HL-60 (cell line): ENCODE measurements around the gene FHIT.

Source experiments
- CTCF ChIP-seq: IDR thresholded peaks from one replicate; pipeline ENCODE4 v1.5.1; 2011; ENCODE audit warnings: low read length, control low read depth, inconsistent platforms; ENCODE audit not compliant: insufficient read depth
- GABPA ChIP-seq: IDR thresholded peaks from 2 replicates; pipeline ENCODE4 v1.6.1; 2012; ENCODE audit warnings: low read depth
- POLR2AphosphoS5 ChIP-seq: IDR thresholded peaks from 2 replicates; pipeline ENCODE4 v1.6.1; 2012; ENCODE audit warnings: low read depth
- TF ChIP-seq, protein P1 (sequence below): IDR thresholded peaks from 2 replicates; pipeline ENCODE4 v1.6.1; 2012; ENCODE audit warnings: low read depth; ENCODE audit not compliant: insufficient replicate concordance

GRCh38 chr3:60594025-60594424, 657.2 kb downstream of the FHIT start:
- TF ChIP-seq CTCF (no peak), POLR2AphosphoS5 (peak; percentile 57; the same call in 1 of the 2 replicates), GABPA (no peak)
- TF ChIP-seq, protein P1, sequence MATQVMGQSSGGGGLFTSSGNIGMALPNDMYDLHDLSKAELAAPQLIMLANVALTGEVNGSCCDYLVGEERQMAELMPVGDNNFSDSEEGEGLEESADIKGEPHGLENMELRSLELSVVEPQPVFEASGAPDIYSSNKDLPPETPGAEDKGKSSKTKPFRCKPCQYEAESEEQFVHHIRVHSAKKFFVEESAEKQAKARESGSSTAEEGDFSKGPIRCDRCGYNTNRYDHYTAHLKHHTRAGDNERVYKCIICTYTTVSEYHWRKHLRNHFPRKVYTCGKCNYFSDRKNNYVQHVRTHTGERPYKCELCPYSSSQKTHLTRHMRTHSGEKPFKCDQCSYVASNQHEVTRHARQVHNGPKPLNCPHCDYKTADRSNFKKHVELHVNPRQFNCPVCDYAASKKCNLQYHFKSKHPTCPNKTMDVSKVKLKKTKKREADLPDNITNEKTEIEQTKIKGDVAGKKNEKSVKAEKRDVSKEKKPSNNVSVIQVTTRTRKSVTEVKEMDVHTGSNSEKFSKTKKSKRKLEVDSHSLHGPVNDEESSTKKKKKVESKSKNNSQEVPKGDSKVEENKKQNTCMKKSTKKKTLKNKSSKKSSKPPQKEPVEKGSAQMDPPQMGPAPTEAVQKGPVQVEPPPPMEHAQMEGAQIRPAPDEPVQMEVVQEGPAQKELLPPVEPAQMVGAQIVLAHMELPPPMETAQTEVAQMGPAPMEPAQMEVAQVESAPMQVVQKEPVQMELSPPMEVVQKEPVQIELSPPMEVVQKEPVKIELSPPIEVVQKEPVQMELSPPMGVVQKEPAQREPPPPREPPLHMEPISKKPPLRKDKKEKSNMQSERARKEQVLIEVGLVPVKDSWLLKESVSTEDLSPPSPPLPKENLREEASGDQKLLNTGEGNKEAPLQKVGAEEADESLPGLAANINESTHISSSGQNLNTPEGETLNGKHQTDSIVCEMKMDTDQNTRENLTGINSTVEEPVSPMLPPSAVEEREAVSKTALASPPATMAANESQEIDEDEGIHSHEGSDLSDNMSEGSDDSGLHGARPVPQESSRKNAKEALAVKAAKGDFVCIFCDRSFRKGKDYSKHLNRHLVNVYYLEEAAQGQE = no peak
